Coronary artery (tissue), 2 donors: ENCODE results near the gene PSMB11.

Experiments
- DNase-seq: peaks from one replicate; pipeline ENCODE4 v3.0.0-alpha.2; 2017; ENCODE audit warnings: low spot score
- H3K27ac ChIP-seq, 2 donors: fragments of 200-600 bp; sonication (generic); one replicate each; pipeline ENCODE4 v1.5.1; 2016 to 2019
- H3K4me3 ChIP-seq: fragments of 200-600 bp; sonication (generic); 2 replicates; pipeline ENCODE4 v1.5.1; 2016; ENCODE audit warnings: mild to moderate bottlenecking, moderate library complexity
- TF ChIP-seq, protein P1 (sequence below): fragments of 200-600 bp; sonication (generic); IDR thresholded peaks from one replicate; pipeline ENCODE4 v1.5.1; 2019; ENCODE audit warnings: antibody characterized with exemption

The PSMB11 gene

DNA sequence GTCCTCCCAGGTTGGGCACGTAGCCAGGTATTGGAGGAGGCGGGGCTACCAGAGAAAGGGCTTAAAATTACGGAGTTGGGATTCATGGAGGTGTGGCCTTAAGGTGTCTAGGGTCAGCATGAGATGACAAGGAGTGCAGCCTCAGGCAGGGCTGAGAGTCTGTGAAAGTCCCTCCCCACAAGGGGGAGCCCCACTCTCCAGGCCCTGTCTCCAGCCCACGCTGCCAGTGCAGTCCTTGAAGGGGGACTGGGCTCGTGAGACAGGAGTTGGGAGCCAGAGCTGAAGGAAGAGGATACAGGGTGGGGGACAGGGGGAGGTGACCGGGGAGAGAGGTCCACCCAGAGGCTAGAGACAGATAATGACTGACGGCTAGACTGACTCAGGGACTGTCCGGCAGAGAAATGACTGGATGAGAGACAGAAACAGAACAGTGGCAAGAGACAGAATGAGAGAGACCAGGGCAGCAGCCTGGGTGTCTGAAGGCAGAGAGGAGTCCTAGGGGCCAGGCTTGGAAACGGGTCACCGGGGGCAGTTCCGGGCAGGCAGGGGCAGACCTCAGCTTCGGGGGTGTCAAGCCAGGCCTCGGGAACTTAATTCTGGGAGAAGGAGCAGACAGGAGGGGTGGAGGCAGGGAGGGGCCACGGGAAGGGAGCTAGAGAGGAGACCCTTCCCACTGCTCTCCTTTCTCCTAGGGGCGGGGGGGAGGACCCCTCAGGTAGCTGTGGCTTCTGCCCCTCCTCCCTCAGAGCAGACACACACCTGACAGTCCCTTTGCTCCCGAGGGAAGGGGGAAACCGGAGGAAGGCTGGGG lies 14.3 kb downstream of the PSMB11 start:
- Histone ChIP-seq H3K4me3 (peak overlapping the region; percentile 82), H3K27ac (no peak overlapping the region)
- TF ChIP-seq, protein P1, sequence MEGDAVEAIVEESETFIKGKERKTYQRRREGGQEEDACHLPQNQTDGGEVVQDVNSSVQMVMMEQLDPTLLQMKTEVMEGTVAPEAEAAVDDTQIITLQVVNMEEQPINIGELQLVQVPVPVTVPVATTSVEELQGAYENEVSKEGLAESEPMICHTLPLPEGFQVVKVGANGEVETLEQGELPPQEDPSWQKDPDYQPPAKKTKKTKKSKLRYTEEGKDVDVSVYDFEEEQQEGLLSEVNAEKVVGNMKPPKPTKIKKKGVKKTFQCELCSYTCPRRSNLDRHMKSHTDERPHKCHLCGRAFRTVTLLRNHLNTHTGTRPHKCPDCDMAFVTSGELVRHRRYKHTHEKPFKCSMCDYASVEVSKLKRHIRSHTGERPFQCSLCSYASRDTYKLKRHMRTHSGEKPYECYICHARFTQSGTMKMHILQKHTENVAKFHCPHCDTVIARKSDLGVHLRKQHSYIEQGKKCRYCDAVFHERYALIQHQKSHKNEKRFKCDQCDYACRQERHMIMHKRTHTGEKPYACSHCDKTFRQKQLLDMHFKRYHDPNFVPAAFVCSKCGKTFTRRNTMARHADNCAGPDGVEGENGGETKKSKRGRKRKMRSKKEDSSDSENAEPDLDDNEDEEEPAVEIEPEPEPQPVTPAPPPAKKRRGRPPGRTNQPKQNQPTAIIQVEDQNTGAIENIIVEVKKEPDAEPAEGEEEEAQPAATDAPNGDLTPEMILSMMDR: peak; percentile 25
- no peak for DNase-seq

DNA sequence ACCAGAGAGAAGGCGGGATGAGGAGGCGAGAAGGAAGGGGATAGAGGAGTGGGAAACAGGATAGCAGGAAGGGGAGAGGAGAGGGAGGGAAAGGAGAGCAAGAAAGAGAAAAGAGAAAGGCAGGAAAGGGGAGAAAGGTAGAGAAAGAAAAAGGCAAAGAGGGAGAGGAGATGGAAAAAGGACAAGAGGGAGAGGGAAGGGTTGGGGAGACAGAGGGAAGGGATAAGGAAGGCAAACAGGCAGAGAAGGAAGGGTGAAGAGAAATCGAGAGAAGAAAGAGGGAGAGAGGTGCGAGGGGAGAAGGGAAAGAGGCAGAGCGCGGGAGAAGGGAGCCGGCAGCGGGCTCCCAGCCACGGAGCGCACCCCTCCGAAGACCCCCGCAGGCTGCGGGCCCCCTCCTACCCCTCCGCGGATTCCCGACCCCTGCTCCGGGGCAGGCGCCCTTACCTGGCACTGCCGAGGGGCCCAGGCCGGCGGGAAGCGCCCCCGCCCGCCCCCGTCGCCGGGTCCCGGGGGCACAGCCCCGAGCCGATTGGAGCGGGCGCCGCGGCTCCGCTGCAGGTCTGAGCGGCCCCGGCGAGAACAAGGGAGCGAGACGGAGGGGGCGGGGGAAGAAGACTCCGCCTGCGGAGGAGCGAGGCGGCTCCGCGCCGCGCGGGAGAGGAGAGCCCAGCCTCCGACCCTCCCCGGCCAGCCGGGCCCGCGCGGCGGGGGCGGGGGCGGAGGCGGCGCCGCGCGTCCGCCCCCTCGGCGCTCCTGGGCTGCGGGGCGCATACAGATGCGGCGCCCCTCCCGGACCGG lies 15.1 kb downstream of the PSMB11 start, which contains the start of gene CDH24:
Gene CDH24, minus strand, starts transcription at position 565 of the 801 bp plus-strand sequence. CDS start 1,787 bp downstream, outside the sequence.
- Histone ChIP-seq H3K4me3 (peak within 1 kb of the TSS; percentile 82), H3K27ac (peak within 1 kb of the TSS; percentile 33 to 85)
- TF ChIP-seq, protein P1: no peak
- no peak for DNase-seq

DNA sequence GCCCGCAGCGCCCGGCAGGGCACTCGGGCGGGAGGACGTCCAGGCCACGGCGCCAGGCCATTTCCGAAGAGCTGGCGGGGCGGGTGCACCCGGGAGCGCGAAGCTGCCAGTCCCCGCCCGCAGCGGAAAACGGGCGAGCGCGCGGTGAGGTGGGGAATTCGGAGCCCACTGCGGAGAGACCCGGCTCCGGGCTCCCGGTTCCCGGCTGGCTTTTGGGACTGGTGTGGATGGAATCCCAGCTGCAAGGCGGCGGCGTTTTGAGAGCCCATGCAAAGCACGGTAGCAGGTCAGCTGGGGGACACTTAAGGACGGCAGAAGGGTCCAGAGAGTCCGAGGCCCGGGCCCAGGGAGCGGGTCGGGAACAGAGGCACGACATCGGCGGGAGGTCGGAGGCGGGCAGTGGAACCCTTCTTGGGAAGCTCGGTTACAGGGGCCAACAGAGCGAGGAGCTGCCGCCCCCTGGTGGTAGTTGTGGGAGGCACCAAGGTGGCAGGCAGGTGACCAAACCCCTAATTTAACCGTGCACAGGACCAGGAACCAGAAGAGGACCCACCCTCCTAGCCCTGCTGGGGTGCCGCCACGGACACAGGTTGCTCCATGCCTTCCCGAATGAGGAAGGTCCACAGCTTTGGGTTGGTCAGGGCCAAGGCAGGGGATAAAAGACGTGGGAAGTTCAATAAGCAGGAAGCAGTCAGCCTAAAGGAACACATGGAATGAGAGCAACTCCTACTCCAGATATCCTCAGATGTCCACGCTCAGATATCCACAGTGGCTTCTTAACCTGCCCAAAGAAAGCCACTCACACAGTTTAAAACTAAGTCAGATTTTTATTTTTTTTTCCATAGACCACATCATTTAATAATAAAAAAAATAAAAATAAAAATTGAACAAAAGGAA lies 16.0 kb downstream of the PSMB11 start:
- DNase-seq: peak; percentile 86
- H3K27ac ChIP-seq: peak overlapping the region; percentile 33 to 85
- H3K4me3 ChIP-seq: peak overlapping the region; percentile 82
- TF ChIP-seq, protein P1: peak; percentile 96

DNA sequence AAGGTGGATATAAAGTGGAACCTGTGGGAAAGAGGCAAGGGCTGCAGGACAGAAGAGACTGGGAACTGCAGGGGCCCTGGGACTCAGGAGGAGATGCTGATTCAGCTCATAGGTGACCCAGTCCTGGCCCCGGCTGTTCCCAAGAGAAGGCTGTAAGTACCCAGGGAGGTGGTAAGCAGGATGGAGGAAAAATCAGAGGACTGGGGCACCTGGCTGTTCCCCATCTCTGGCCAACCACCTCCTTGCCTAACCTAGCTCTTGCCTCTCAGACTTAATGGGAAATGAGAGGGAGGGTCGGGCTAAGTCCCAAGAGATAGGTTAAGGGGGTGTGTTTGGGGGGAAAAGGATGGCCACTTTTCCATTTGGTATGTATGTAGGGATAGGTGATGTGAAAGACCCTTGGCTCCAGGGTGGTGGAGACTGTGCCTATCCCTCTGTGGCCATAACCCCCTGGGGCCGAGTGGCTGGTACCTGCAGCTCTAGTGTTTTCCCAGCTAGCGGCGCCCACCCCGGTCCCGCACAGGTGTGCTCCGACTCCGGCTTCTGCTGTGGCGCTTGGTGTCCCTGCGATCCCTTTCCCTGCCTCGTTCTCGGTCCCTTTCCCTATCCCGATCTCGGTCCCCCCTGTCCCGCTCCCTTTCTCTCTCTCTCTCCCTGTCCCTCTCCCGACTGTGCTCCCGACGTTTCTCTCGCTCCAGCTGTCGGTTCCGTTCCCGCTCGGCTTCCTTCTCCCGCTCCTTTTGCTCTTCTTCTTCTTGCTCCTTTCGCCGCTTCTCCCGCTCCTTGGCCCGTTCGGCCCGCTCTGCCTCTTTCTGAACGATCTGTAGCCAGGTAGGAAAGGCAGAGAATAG lies 16.9 kb downstream of the PSMB11 start:
- DNase-seq: no peak
- no peak overlapping the region for H3K27ac ChIP-seq

DNA sequence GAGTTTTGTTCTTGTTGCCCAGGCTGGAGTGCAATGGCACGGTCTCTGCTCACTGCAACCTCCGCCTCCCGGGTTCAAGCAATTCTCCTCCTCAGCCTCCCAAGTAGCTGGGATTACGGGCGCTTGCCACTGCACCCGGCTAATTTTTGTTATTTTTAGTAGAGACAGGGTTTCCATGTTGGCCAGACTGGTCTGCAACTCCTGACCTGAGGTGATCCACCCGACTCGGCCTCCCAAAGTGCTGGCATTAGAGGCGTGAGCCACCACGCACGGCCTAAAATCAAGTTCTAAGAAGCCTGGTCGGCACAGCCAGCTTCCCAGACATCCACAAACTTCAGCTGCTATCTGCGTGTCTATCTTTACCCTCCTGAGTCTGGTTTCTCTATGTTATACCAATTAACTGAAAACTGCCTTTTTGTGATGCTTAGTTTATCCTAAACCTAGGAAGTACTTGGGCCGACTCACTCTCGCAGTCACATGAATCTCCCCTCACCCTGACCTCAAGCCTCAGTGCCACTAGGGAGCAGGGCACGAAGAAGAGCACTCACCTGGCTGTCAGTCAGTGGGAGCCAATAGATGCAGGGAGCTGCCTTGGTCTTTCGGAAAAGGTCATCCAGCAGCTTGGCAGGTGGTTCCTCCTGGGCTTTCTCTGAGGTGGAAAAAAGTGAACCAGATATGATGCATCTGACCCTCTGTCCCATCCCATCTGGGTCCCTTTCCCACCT lies 18.7 kb downstream of the PSMB11 start:
- no peak overlapping the region for H3K27ac ChIP-seq
- TF ChIP-seq, protein P1: no peak
- peak; percentile 71 for DNase-seq
- no peak overlapping the region for H3K4me3 ChIP-seq

More for the DNA sequence above, 16.9 kb downstream of the PSMB11 start:
- TF ChIP-seq, protein P1: no peak
- no peak overlapping the region for H3K4me3 ChIP-seq
